NCI-H345 (cell line): Measurements from ENCODE around the gene SLFN12L.

ENCODE experiments used
- DNase-seq: peaks from one replicate; lab custom pipeline; 2025; lab: John Stamatoyannopoulos, UW

The SLFN12L gene

GRCh38 chr17:35432176-35433074 is 105.1 kb downstream of the SLFN12L start, which contains the start of gene SLFN12:
Gene SLFN12, minus strand, starts transcription at chr17:35432500. Its CDS starts 9,472 bp downstream, at chr17:35423028.
- no peak for DNase-seq

GRCh38 chr17:35429702-35430101 is 107.8 kb downstream of the SLFN12L start:
- DNase-seq, result no peak

GRCh38 chr17:35428229-35428628 is 109.2 kb downstream of the SLFN12L start:
- DNase-seq, result no peak

- DNase-seq, result no peak
Measured at GRCh38 chr17:35423761-35424160, 113.7 kb downstream of the SLFN12L start.
